Heart right ventricle (tissue), 16 donors: ENCODE measurements around the gene PEA15. TPM values are rescaled to one million over a fixed set of nuclear protein-coding genes. Genes with fewer than 3 reads are reported as not detected.

ENCODE experiments used
- ATAC-seq, 8 donors: fragments of 200-7000 bp; cut with Tn5 transposase; one replicate each; pipeline ENCODE4 v1.9.1; 2020; ENCODE audit warnings: mild to moderate bottlenecking in 8 of 8, moderate library complexity in 8 of 8, moderate number of reproducible peaks in 1 of 8
- DNase-seq, 2 donors: peaks; one replicate each; pipeline ENCODE4 v3.0.0-alpha.2; 2020
- H3K27ac ChIP-seq, 10 donors: fragments of 200-600 bp; sonication (generic) in 2 of 10; one replicate each; pipeline versions ENCODE4 v1.5.0 to v1.8.0; 2020 to 2022; ENCODE audit warnings: mild to moderate bottlenecking in 3 of 10
- H3K27me3 ChIP-seq, 7 donors: fragments of 200-600 bp; one replicate each; pipeline ENCODE4 v1.8.0; 2021 to 2022; ENCODE audit warnings: mild to moderate bottlenecking in 2 of 7
- H3K36me3 ChIP-seq, 9 donors: fragments of 200-600 bp; sonication (generic) in 1 of 9; one replicate each; pipeline versions ENCODE4 v1.5.0 to v1.8.0; 2020 to 2022; ENCODE audit warnings: mild to moderate bottlenecking in 2 of 9
- H3K4me1 ChIP-seq, 9 donors: fragments of 200-600 bp; sonication (generic) in 1 of 9; one replicate each; pipeline versions ENCODE4 v1.5.0 to v1.8.0; 2020 to 2022; ENCODE audit warnings: mild to moderate bottlenecking in 4 of 9
- H3K4me3 ChIP-seq, 10 donors: fragments of 200-600 bp; sonication (generic) in 2 of 10; one replicate each; pipeline versions ENCODE4 v1.5.0 to v1.8.0; 2020 to 2022; ENCODE audit warnings: mild to moderate bottlenecking in 7 of 10, moderate library complexity in 2 of 10
- H3K9me3 ChIP-seq, 11 donors: fragments of 200-600 bp in 10 of 11; sonication (generic) in 2 of 11; one replicate each; pipeline versions ENCODE4 v1.5.0 to v1.8.0; 2013 to 2022; ENCODE audit warnings: mild to moderate bottlenecking in 2 of 11, control low read depth in 1 of 11, moderate library complexity in 1 of 11
- CTCF ChIP-seq, 9 donors: fragments of 200-600 bp; sonication (generic) in 2 of 9; IDR thresholded peaks; one replicate each; pipeline versions ENCODE4 v1.5.0 to v1.8.0; 2021 to 2022; ENCODE audit warnings: antibody characterized with exemption in 9 of 9, mild to moderate bottlenecking in 5 of 9, moderate library complexity in 1 of 9
- WGBS, 2 donors: extraction: QIAGEN DNeasy Blood & Tissue Kit; methylation state at CpG; one replicate each; pipeline ENCODE4 v1.1.7; 2013; ENCODE audit warnings: inconsistent platforms in 1 of 2; 5-methylcytosine and 5-hydroxymethylcytosine counted together
- intact Hi-C, 10 donors: fragments of 100-400 bp; cut with DNase I; formaldehyde crosslinking; loops; one replicate each; pipeline versions ENCODE4 v1.11.1 to v1.14.2; 2022
- polyA plus RNA-seq, 2 donors: library from polyadenylated mRNA; stranded (reverse); fragments of 200-250 nt; gene quantifications; one replicate each; pipeline ENCODE4 v1.2.3, GENCODE V29; 2013
- total RNA-seq, 10 donors: library from RNA; stranded (reverse); fragmentation: NEBNext Ultra II Directional in 3 of 10; extraction: Animal tissue kit (Norgen Biotek cat#: 25700) in 3 of 10; gene quantifications; one replicate each; pipeline versions ENCODE4 v1.2.1 to v1.2.4, GENCODE V29; 2021 to 2023
- donor health status: Arrhythmogenic right ventricular cardiomyopathy.
- donor health status: ischemic (EF 13 %, LVEDD 7.1; RV severe dilation, severe dysfunction).
- donor health status: healthy with polysubstance abuse.
- donor health status: DM: no; HTN: yes; CAD: no.
- donor health status: DM: no; HTN: no; CAD: no.
- donor health status: ischemic (EF 25% LVEDD 6.9; RV normal size, moderate dysfunction).
- donor health status: ischemic (EF 25% LVEDD 5.7; RV mildly dilated, moderate dysfunction).
- donor health status: healthy.
- donor health status: DM: yes; HTN: yes; CAD: no.
- donor health status: Ischemic cardiomyopathy.
- donor health status: ischemic (EF 35%, LVEDD 5.7; RV mildly dilated, moderate dysfunction).
- donor health status: nonischemic (EF 11% LVEDD 7.7; RV severe dilation, severe dysfunction).
- donor health status: DM: yes; HTN: yes; CAD: no.
- donor health status: PGD.
- donor health status: ischemic (EF 29% LVEDD 5.4; RV normal size, mild dysfunction).
- donor health status: nonischemic (EF 23%, LVEDD 6.1; RV moderate dilation, normal function).

Gene PEA15
- total and polyA plus RNA-seq, 12 donors, result 213 to 536 (median 271) TPM

- no peak for TF ChIP-seq CTCF (IDR thresholded peaks at IDR 0.05)
- Histone ChIP-seq H3K4me3 (no peak overlapping the region), H3K27ac (no peak overlapping the region), H3K27me3 (no peaks in the 10 kb centered on the region), H3K4me1 (peaks cover 0 to 37% (median 8%) of the 10 kb centered on the region in 9 donors), H3K9me3 (no peaks in the 10 kb centered on the region), H3K36me3 (peaks cover 0 to 7% (median 0%) of the 10 kb centered on the region in 9 donors)
- ATAC-seq (no peak), DNase-seq (no peak)
- WGBS, 2 donors, result 91% methylated on average over 4 of the region's 4 CpGs
- intact Hi-C loops, result loop anchor here in 5 of 10 donors (5.0 to 10.0 kb wide), 5 partner anchors 49 to 179 kb away; no protein-coding TSS in a partner anchor
Observed at GRCh38 chr1:160196143-160196542, 9.0 kb upstream of the PEA15 start.

GRCh38 chr1:160197231-160197630 lies 8.0 kb upstream of the PEA15 start:
- no peaks in the 10 kb centered on the region for H3K27me3 ChIP-seq
- no peak for TF ChIP-seq CTCF (IDR thresholded peaks at IDR 0.05)
- H3K4me1 ChIP-seq, result peaks cover 0 to 26% (median 8%) of the 10 kb centered on the region in 9 donors
- ATAC-seq (no peak), DNase-seq (peak; percentile 29 to 51)
- no peaks in the 10 kb centered on the region for H3K9me3 ChIP-seq
- no peak overlapping the region for H3K27ac ChIP-seq
- intact Hi-C loops, result loop anchor here in 5 of 10 donors (5.0 to 10.0 kb wide), 5 partner anchors 48 to 178 kb away; no protein-coding TSS in a partner anchor
- H3K36me3 ChIP-seq, result peaks cover 0 to 7% (median 0%) of the 10 kb centered on the region in 9 donors
- WGBS, 2 donors, result 84% methylated on average over 4 of the region's 4 CpGs
- H3K4me3 ChIP-seq, result no peak overlapping the region

- TF ChIP-seq CTCF (IDR thresholded peaks at IDR 0.05), result no peak
- no peak overlapping the region for H3K27ac ChIP-seq
- H3K9me3 ChIP-seq, result no peaks in the 10 kb centered on the region
- intact Hi-C loops, result no loop called here
- 92 to 93% methylated on average over 4 of the region's 4 CpGs for WGBS, 2 donors
- H3K27me3 ChIP-seq, result no peaks in the 10 kb centered on the region
- no peak overlapping the region for H3K4me3 ChIP-seq
- no peak for DNase-seq
- peaks cover 0 to 19% (median 8%) of the 10 kb centered on the region in 9 donors for H3K4me1 ChIP-seq
- no peak for ATAC-seq
- peaks cover 0 to 7% (median 0%) of the 10 kb centered on the region in 9 donors for H3K36me3 ChIP-seq
Observed at GRCh38 chr1:160200786-160201185, 4.4 kb upstream of the PEA15 start.

- Histone ChIP-seq H3K4me3 (peak overlapping the region; percentile 75 to 98 (median 90)), H3K36me3 (peaks cover 0 to 31% (median 0%) of the 10 kb centered on the region in 9 donors), H3K4me1 (peaks cover 34 to 54% (median 46%) of the 10 kb centered on the region in 9 donors), H3K27me3 (no peaks in the 10 kb centered on the region), H3K9me3 (no peaks in the 10 kb centered on the region), H3K27ac (peak overlapping the region; percentile 73 to 98 (median 96))
- ATAC-seq (no peak), DNase-seq (no peak)
- intact Hi-C loops, result loop anchor here in 1 of 10 donors (5.0 kb wide), 2 partner anchors 58 to 102 kb away; partner anchors contain the start of gene DCAF8
- TF ChIP-seq CTCF (IDR thresholded peaks at IDR 0.05), result no peak
- WGBS, 2 donors, result 25 to 31% methylated on average over 7 of the region's 7 CpGs
Observed at GRCh38 chr1:160204526-160205241, 500 bp upstream of the PEA15 start.
